HepG2 (cell line): ENCODE results near the gene ABCB8. TPM values are rescaled to one million over a fixed set of nuclear protein-coding genes. Genes with fewer than 3 reads are reported as not detected.

Source experiments
- E2F2 ChIP-seq: sonication (generic); formaldehyde crosslinking; IDR thresholded peaks from 2 replicates; pipeline ENCODE4 v1.4.0; 2020; ENCODE audit warnings: missing genetic modification reagents, borderline replicate concordance
- IKZF5 ChIP-seq: IDR thresholded peaks from 2 replicates; pipeline ENCODE4 v1.6.1; 2018; ENCODE audit warnings: missing genetic modification reagents, mild to moderate bottlenecking, missing compliant biosample characterization
- IRF2 ChIP-seq: IDR thresholded peaks from 2 replicates; pipeline ENCODE4 v1.6.1; 2018; ENCODE audit warnings: missing genetic modification reagents, missing compliant biosample characterization
- LCORL ChIP-seq, 2 experiments: fragments of 450-650 bp in 1 of 2; sonication (generic) in 1 of 2; formaldehyde crosslinking in 1 of 2; IDR thresholded peaks; 2 replicates each; pipeline versions ENCODE4 v1.5.0 to v1.6.1; 2017 to 2020; ENCODE audit warnings: antibody characterized with exemption in 1 of 2, missing genetic modification reagents in 1 of 2
- MIER3 ChIP-seq: IDR thresholded peaks from 2 replicates; pipeline ENCODE4 v1.6.1; 2016; ENCODE audit warnings: missing compliant biosample characterization, borderline replicate concordance
- MTF2 ChIP-seq: sonication (generic); formaldehyde crosslinking; IDR thresholded peaks from 2 replicates; pipeline ENCODE4 v1.5.0; 2020; ENCODE audit warnings: missing genetic modification reagents, borderline replicate concordance
- RELA ChIP-seq: sonication (generic); formaldehyde crosslinking; IDR thresholded peaks from 2 replicates; pipeline ENCODE4 v1.4.0; 2020; ENCODE audit warnings: missing genetic modification reagents
- RERE ChIP-seq: IDR thresholded peaks from 2 replicates; pipeline ENCODE4 v1.6.1; 2016; ENCODE audit warnings: low read depth, missing genetic modification reagents, missing compliant biosample characterization
- SIN3B ChIP-seq: fragments of 150-350 bp; IDR thresholded peaks from 2 replicates; pipeline ENCODE4 v1.6.1; 2014; ENCODE audit warnings: low read length
- ZBTB42 ChIP-seq: sonication (generic); formaldehyde crosslinking; IDR thresholded peaks from 2 replicates; pipeline ENCODE4 v1.5.0; 2020; ENCODE audit warnings: mild to moderate bottlenecking, missing genetic modification reagents
- ZFP37 ChIP-seq: sonication (generic); formaldehyde crosslinking; IDR thresholded peaks from 2 replicates; pipeline ENCODE4 v1.4.0; 2020; ENCODE audit warnings: missing genetic modification reagents, borderline replicate concordance
- ZNF367 ChIP-seq: sonication (generic); formaldehyde crosslinking; IDR thresholded peaks from 2 replicates; pipeline ENCODE4 v1.4.0; 2020; ENCODE audit warnings: missing genetic modification reagents, borderline replicate concordance
- ZNF543 ChIP-seq: sonication (generic); formaldehyde crosslinking; IDR thresholded peaks from 2 replicates; pipeline ENCODE4 v1.4.0; 2020; ENCODE audit warnings: mild to moderate bottlenecking, missing genetic modification reagents
- ZNF546 ChIP-seq: sonication (generic); formaldehyde crosslinking; conservative IDR thresholded peaks from 2 replicates; pipeline ENCODE4 v1.8.1; 2023; ENCODE audit warnings: mild to moderate bottlenecking, missing genetic modification reagents
- ZNF563 ChIP-seq: sonication (generic); formaldehyde crosslinking; IDR thresholded peaks from 2 replicates; pipeline ENCODE4 v1.8.0; 2022; ENCODE audit warnings: mild to moderate bottlenecking, moderate library complexity, missing genetic modification reagents
- ZNF615 ChIP-seq: sonication (generic); formaldehyde crosslinking; IDR thresholded peaks from 2 replicates; pipeline ENCODE4 v1.5.0; 2020; ENCODE audit warnings: mild to moderate bottlenecking, missing genetic modification reagents, borderline replicate concordance
- ZNF790 ChIP-seq: sonication (generic); formaldehyde crosslinking; IDR thresholded peaks from 2 replicates; pipeline ENCODE4 v1.8.0; 2022; ENCODE audit warnings: missing genetic modification reagents, mild to moderate bottlenecking, borderline replicate concordance
- ZZZ3 ChIP-seq: sonication (generic); formaldehyde crosslinking; IDR thresholded peaks from 2 replicates; pipeline ENCODE4 v1.4.0; 2020; ENCODE audit warnings: missing genetic modification reagents, mild to moderate bottlenecking, borderline replicate concordance
- polyA plus RNA-seq, 8 experiments: library from polyadenylated mRNA; depleted of rRNA in 3 of 8; stranded (reverse) in 7 of 8; unstranded in 1 of 8; fragments of >200 nt; fragmentation: Illumina TruSeq in 4 of 8; extraction: Trizol in 4 of 8; gene quantifications; 2 replicates each; pipeline versions ENCODE4 v1.2.1 to v1.2.3, GENCODE V29; 2011 to 2016; ENCODE audit warnings: low read depth in 4 of 8, missing spikeins in 1 of 8, mixed read lengths in 1 of 8; ENCODE audit not compliant: insufficient read depth in 1 of 8
- total RNA-seq, 5 experiments: library from RNA; depleted of rRNA; stranded (reverse); fragments of >200 nt; fragmentation: Illumina TruSeq; extraction: Trizol; gene quantifications; 2 replicates each; pipeline ENCODE4 v1.2.3, GENCODE V29; 2016; ENCODE audit warnings: low read depth in 1 of 5
- TF ChIP-seq, protein P1 (sequence below): sonication (generic); formaldehyde crosslinking; IDR thresholded peaks from 2 replicates; pipeline ENCODE4 v1.4.0; 2020; ENCODE audit warnings: missing genetic modification reagents

ABCB8 gene
- total and polyA plus RNA-seq, 2 of the 13 experiments (the other 11 are each of a cell fraction or from before 2014, with no cell fraction given), result 6.6 to 16.7 TPM

GRCh38 chr7:151080522-151081169, 52.4 kb downstream of the ABCB8 start, which contains the start of gene FASTK (continued):
- TF ChIP-seq, protein P1, sequence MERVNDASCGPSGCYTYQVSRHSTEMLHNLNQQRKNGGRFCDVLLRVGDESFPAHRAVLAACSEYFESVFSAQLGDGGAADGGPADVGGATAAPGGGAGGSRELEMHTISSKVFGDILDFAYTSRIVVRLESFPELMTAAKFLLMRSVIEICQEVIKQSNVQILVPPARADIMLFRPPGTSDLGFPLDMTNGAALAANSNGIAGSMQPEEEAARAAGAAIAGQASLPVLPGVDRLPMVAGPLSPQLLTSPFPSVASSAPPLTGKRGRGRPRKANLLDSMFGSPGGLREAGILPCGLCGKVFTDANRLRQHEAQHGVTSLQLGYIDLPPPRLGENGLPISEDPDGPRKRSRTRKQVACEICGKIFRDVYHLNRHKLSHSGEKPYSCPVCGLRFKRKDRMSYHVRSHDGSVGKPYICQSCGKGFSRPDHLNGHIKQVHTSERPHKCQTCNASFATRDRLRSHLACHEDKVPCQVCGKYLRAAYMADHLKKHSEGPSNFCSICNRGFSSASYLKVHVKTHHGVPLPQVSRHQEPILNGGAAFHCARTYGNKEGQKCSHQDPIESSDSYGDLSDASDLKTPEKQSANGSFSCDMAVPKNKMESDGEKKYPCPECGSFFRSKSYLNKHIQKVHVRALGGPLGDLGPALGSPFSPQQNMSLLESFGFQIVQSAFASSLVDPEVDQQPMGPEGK, result peak; percentile 83
- TF ChIP-seq ZZZ3, result peak; percentile 78; the same call in 1 of the 2 replicates
- TF ChIP-seq SIN3B, result peak; percentile 56; the same call in 1 of the 2 replicates
- 0 out of 2 replicates have a peak, but pooled peaks have one; percentile 7 for TF ChIP-seq ZNF367
- peak; percentile 14; the same call in 1 of the 2 replicates for TF ChIP-seq ZNF563
- TF ChIP-seq RELA (CRISPR knock-in tag), result 0 out of 2 replicates have a peak, but pooled peaks have one; percentile 26
- no peak for TF ChIP-seq LCORL (IDR thresholded peaks at IDR 0.05)
- TF ChIP-seq LCORL (CRISPR knock-in tag; IDR thresholded peaks at IDR 0.05), result no peak; the same call in 1 of the 2 replicates
- TF ChIP-seq ZNF790 (CRISPR knock-in tag), result peak; percentile 95; the same call in 1 of the 2 replicates
- peak; percentile 82; the same call in 1 of the 2 replicates for TF ChIP-seq IKZF5
- TF ChIP-seq RERE, result no peak
- TF ChIP-seq E2F2 (CRISPR knock-in tag), result 0 out of 2 replicates have a peak, but pooled peaks have one; percentile 63
- TF ChIP-seq IRF2 (CRISPR knock-in tag), result peak; percentile 66
- TF ChIP-seq MIER3 (CRISPR knock-in tag), result no peak
- TF ChIP-seq ZBTB42 (CRISPR knock-in tag), result peak; percentile 67; the same call in 1 of the 2 replicates
- no peak for TF ChIP-seq ZFP37 (CRISPR knock-in tag)
- no peak; the same call in 1 of the 2 replicates for TF ChIP-seq ZNF546 (CRISPR knock-in tag)
- no peak for TF ChIP-seq ZNF615
- TF ChIP-seq ZNF543 (CRISPR knock-in tag), result peak; percentile 89
- 0 out of 2 replicates have a peak, but pooled peaks have one; percentile 45 for TF ChIP-seq MTF2 (CRISPR knock-in tag)
